HEK293T (cell line): ENCODE measurements around the gene RUNDC3A.

ENCODE experiments used
- NFRKB ChIP-seq: fragments of 450-650 bp; IDR thresholded peaks from 2 replicates; pipeline ENCODE4 v1.6.1; 2016; ENCODE audit warnings: mild to moderate bottlenecking, moderate library complexity
- PKNOX1 ChIP-seq: fragments of 450-650 bp; IDR thresholded peaks from 2 replicates; pipeline ENCODE4 v1.6.1; 2016
- SP1 ChIP-seq: fragments of 450-650 bp; IDR thresholded peaks from 2 replicates; pipeline ENCODE4 v1.6.1; 2017
- SUZ12 ChIP-seq: fragments of 450-650 bp; IDR thresholded peaks from 2 replicates; pipeline ENCODE4 v1.6.1; 2016; ENCODE audit warnings: mild to moderate bottlenecking

GRCh38 chr17:44335968-44336367, 27.6 kb downstream of the RUNDC3A start:
- no peak for TF ChIP-seq SP1
- no peak for TF ChIP-seq NFRKB
- no peak for TF ChIP-seq SUZ12
- TF ChIP-seq PKNOX1 = no peak
